OCI-LY7 (cell line): ENCODE data around the gene CRTAC1.

Experiments
- CTCF ChIP-seq: fragments of 200-600 bp; sonication (generic); conservative IDR thresholded peaks from 2 replicates; pipeline ENCODE4 v1.5.1; 2014; ENCODE audit warnings: mild to moderate bottlenecking, antibody characterized with exemption, low read length, moderate library complexity, mixed read lengths
- EZH2phosphoT487 ChIP-seq: fragments of 200-600 bp; sonication (generic); IDR thresholded peaks from 2 replicates; pipeline ENCODE4 v1.6.1; 2018; ENCODE audit warnings: low read depth, borderline replicate concordance, mild to moderate bottlenecking, mixed run types, antibody characterized with exemption, low read length, moderate library complexity, mixed read lengths

- no peak for TF ChIP-seq EZH2phosphoT487
- no peak for TF ChIP-seq CTCF
Measured at GRCh38 chr10:98016772-98017475, 13.5 kb downstream of the CRTAC1 start.
